SK-N-SH (cell line): ENCODE data around the gene LRRC17. TPM values are rescaled to one million over a fixed set of nuclear protein-coding genes. Genes with fewer than 3 reads are reported as not detected.
"Not testable (repeated sequence)": the region's sequence is repeated elsewhere in the genome, so short reads cannot be mapped to it uniquely, and the experiment has no call there.

Experiments used
- CTCF ChIA-PET: fragments of 300-600, 350-600 bp; formaldehyde crosslinking; extraction: SDS; loops from one replicate; lab custom pipeline; 2021; lab: Yijun Ruan, JAX
- POLR2A ChIA-PET: fragments of 350-600 bp; sonication (Branson Sonifier 250); formaldehyde crosslinking; extraction: SDS; loops from one replicate; lab custom pipeline; 2020; ENCODE audit warnings: antibody characterized with exemption, inconsistent platforms; lab: Yijun Ruan, JAX
- DNase-seq: peaks from one replicate; pipeline ENCODE4 v3.0.0; 2012
- H2AFZ ChIP-seq: fragments of 200-600 bp; sonication (generic); 2 replicates; pipeline ENCODE4 v1.8.1; 2016; ENCODE audit warnings: antibody characterized with exemption, mild to moderate bottlenecking, low read depth
- H3F3A ChIP-seq: fragments of 200-600 bp; sonication (generic); replicated peaks from 2 replicates; pipeline ENCODE3; 2016; ENCODE audit warnings: antibody characterized with exemption, mild to moderate bottlenecking; ENCODE audit not compliant: insufficient read depth
- H3K27ac ChIP-seq, 2 experiments: fragments of 200-500 bp in 1 of 2; fragments of 200-600 bp in 1 of 2; sonication (Bioruptor generic) in 1 of 2; sonication (generic), shearing (Covaris generic) in 1 of 2; 2 replicates each; pipeline versions ENCODE4 v1.5.1 to v1.6.1; 2014 to 2016; ENCODE audit warnings: low read depth in 2 of 2, inconsistent platforms in 1 of 2, low read length in 1 of 2, mild to moderate bottlenecking in 1 of 2, mixed read lengths in 1 of 2
- H3K27me3 ChIP-seq: fragments of 200-600 bp; sonication (generic), shearing (Covaris generic); 2 replicates; pipeline ENCODE4 v1.6.1; 2016; ENCODE audit warnings: mixed run types; ENCODE audit not compliant: insufficient read depth
- H3K36me3 ChIP-seq, 2 experiments: fragments of 200-500 bp in 1 of 2; fragments of 200-600 bp in 1 of 2; sonication (Bioruptor generic) in 1 of 2; sonication (generic) in 1 of 2; replicated peaks in 1 of 2; 2 replicates each; pipeline versions ENCODE3 to v1.5.1; 2014 to 2016; ENCODE audit warnings: low read length in 1 of 2, mild to moderate bottlenecking in 1 of 2; ENCODE audit not compliant: insufficient read depth in 2 of 2, control insufficient read depth in 1 of 2
- H3K4me1 ChIP-seq, 2 experiments: fragments of 200-500 bp in 1 of 2; fragments of 200-600 bp in 1 of 2; sonication (Bioruptor generic) in 1 of 2; sonication (generic), shearing (Covaris generic) in 1 of 2; 2 replicates each; pipeline versions ENCODE4 v1.5.1 to v1.6.1; 2014 to 2016; ENCODE audit warnings: low read depth in 1 of 2, low read length in 1 of 2, mixed run types in 1 of 2; ENCODE audit not compliant: insufficient read depth in 2 of 2, control insufficient read depth in 1 of 2
- H3K4me2 ChIP-seq: fragments of 200-600 bp; sonication (generic), shearing (Covaris generic); 2 replicates; pipeline ENCODE4 v1.6.1; 2017; ENCODE audit warnings: mixed run types
- H3K4me3 ChIP-seq, 2 experiments: fragments of 200-500 bp in 1 of 2; fragments of 200-600 bp in 1 of 2; sonication (Bioruptor generic) in 1 of 2; sonication (generic), shearing (Covaris generic) in 1 of 2; 2 replicates each; pipeline versions ENCODE4 v1.5.1 to v1.8.1; 2014 to 2016; ENCODE audit warnings: low read depth in 2 of 2, inconsistent platforms in 1 of 2, low read length in 1 of 2, mild to moderate bottlenecking in 1 of 2, mixed read lengths in 1 of 2, moderate library complexity in 1 of 2
- H3K79me2 ChIP-seq: fragments of 200-600 bp; sonication (generic); 2 replicates; pipeline ENCODE4 v1.8.1; 2017; ENCODE audit warnings: mild to moderate bottlenecking; ENCODE audit not compliant: insufficient read depth
- H3K9ac ChIP-seq: fragments of 200-600 bp; sonication (generic); 2 replicates; pipeline ENCODE4 v1.6.1; 2017; ENCODE audit warnings: mixed run types
- H3K9me2 ChIP-seq: fragments of 200-600 bp; sonication (generic); 2 replicates; pipeline ENCODE4 v1.6.1; 2017; ENCODE audit warnings: mixed run types
- H3K9me3 ChIP-seq: fragments of 200-600 bp; sonication (generic); 2 replicates; pipeline ENCODE4 v1.6.1; 2017; ENCODE audit warnings: mixed run types, mild to moderate bottlenecking, moderate library complexity
- H4K20me1 ChIP-seq: fragments of 200-600 bp; sonication (generic); 2 replicates; pipeline ENCODE4 v1.6.1; 2017; ENCODE audit warnings: mild to moderate bottlenecking, mixed run types; ENCODE audit not compliant: insufficient read depth
- MAX ChIP-seq: IDR thresholded peaks from 2 replicates; pipeline ENCODE4 v1.4.0; 2012; ENCODE audit warnings: low read depth
- PBX3 ChIP-seq: IDR thresholded peaks from 2 replicates; pipeline ENCODE4; 2012
- RAD21 ChIP-seq: IDR thresholded peaks from 2 replicates; pipeline ENCODE4 v1.6.1; 2012; ENCODE audit warnings: mild to moderate bottlenecking, low read length
- RCOR1 ChIP-seq: fragments of 150-350 bp; IDR thresholded peaks from 2 replicates; pipeline ENCODE4 v1.6.1; 2017; ENCODE audit warnings: antibody characterized with exemption, low read length
- RFX5 ChIP-seq: IDR thresholded peaks from 2 replicates; pipeline ENCODE4 v1.6.1; 2012; ENCODE audit warnings: mild to moderate bottlenecking, improper control_type of control experiment, low read length
- RXRA ChIP-seq: IDR thresholded peaks from 2 replicates; pipeline ENCODE4 v1.4.0; 2012; ENCODE audit warnings: low read depth, mild to moderate bottlenecking, borderline replicate concordance
- WGBS: methylation state at CpG from one replicate; pipeline ENCODE4 v1.1.6; 2017; ENCODE audit warnings: low lambda C conversion rate; 5-methylcytosine and 5-hydroxymethylcytosine counted together
- polyA plus RNA-seq, 3 experiments: library from polyadenylated mRNA; depleted of rRNA; stranded (reverse); fragments of >200 nt; gene quantifications; 2 replicates each; pipeline ENCODE4 v1.2.3, GENCODE V29; 2012

LRRC17 gene
- polyA plus RNA-seq, 1 of the 3 experiments (the other 2 are of a cell fraction): 101 TPM

- TF ChIP-seq RCOR1: no peak
- TF ChIP-seq PBX3: no peak
- no peak for TF ChIP-seq RFX5
- no peak for TF ChIP-seq RAD21
- no peak for TF ChIP-seq RXRA
- ChIA-PET CTCF (no interaction called here), POLR2A (no interaction called here)
- no peaks in the 10 kb centered on the region for H3F3A ChIP-seq
- no peaks in the 10 kb centered on the region for H4K20me1 ChIP-seq
- no peak overlapping the region for H3K9ac ChIP-seq
- H3K4me1 ChIP-seq: no peaks in the 10 kb centered on the region
- WGBS: 94% methylated on average over 3 of the region's 3 CpGs
- H3K4me2 ChIP-seq: no peak overlapping the region
- no peaks in the 10 kb centered on the region for H3K27me3 ChIP-seq
- no peaks in the 10 kb centered on the region for H3K9me2 ChIP-seq
- no peaks in the 10 kb centered on the region; the same call in none of the 2 replicates for H3K9me3 ChIP-seq
- H3K4me3 ChIP-seq: no peak overlapping the region
- DNase-seq: no peak
- H3K36me3 ChIP-seq: peaks cover 0 to 5% of the 10 kb centered on the region in 2 experiments
- H3K79me2 ChIP-seq: no peaks in the 10 kb centered on the region
- no peak overlapping the region for H2AFZ ChIP-seq
- H3K27ac ChIP-seq: no peak overlapping the region
Measured at GRCh38 chr7:102951839-102952238, 39.0 kb downstream of the LRRC17 start.

DNA sequence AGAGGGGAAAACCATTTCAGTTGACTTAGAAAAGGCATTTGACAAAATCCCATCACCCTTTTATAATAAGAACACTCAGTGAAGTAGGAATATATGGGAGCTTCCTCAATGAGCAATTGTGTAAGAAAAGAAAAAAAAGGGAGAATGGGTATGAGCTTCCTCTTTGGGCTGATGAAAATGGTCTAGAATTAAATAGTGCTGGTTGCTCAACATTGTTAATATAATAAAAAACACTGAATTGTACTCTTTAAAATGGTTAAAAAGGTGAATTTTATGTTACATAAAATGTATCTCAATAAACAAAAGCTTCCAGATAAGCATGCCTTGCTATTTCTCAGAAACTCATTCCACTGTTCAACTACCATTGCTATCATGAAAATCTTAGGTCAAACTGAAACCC lies 40.6 kb downstream of the LRRC17 start:
- POLR2A ChIA-PET: no interaction called here
- H3K9me2 ChIP-seq: no peaks in the 10 kb centered on the region
- no peaks in the 10 kb centered on the region for H3K27me3 ChIP-seq
- H3K9ac ChIP-seq: no peak overlapping the region
- CTCF ChIA-PET: no interaction called here
- no peaks in the 10 kb centered on the region for H3K4me1 ChIP-seq
- H3K4me3 ChIP-seq: no peak overlapping the region
- no peak overlapping the region for H3K27ac ChIP-seq
- H2AFZ ChIP-seq: no peak overlapping the region
- no peak overlapping the region for H3K4me2 ChIP-seq
- no peaks in the 10 kb centered on the region for H4K20me1 ChIP-seq
- H3F3A ChIP-seq: no peaks in the 10 kb centered on the region
- H3K36me3 ChIP-seq: peaks cover 0 to 5% of the 10 kb centered on the region in 2 experiments
- TF ChIP-seq MAX: no peak
- DNase-seq: no peak
- H3K79me2 ChIP-seq: no peaks in the 10 kb centered on the region
- H3K9me3 ChIP-seq: no peaks in the 10 kb centered on the region; the same call in none of the 2 replicates

DNA sequence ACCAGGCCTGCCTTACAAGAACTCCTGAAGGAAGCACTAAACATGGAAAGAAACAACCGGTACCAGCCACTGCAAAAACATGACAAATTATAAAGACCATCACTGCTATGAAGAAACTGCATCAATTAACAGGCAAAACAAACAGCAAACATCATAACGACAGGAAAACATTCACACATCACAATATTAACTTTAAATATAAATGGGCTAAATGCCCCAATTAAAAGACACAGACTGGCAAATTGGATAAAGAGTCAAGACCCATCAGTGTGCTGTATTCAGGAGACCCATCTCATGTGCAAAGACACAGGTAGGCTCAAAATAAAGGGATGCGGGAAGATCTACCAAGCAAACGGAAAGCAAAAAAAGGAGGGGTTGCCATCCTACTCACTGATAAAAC lies 41.6 kb downstream of the LRRC17 start:
- DNase-seq, H3K4me2 ChIP-seq, H3K9me2 ChIP-seq, CTCF ChIA-PET, H4K20me1 ChIP-seq, H3F3A ChIP-seq, H3K9me3 ChIP-seq, H3K4me3 ChIP-seq, H2AFZ ChIP-seq, H3K27me3 ChIP-seq, H3K36me3 ChIP-seq, H3K79me2 ChIP-seq, POLR2A ChIA-PET, H3K4me1 ChIP-seq, H3K9ac ChIP-seq, H3K27ac ChIP-seq: not testable (repeated sequence)
- WGBS: 96% methylated on average over 4 of the region's 4 CpGs

DNA sequence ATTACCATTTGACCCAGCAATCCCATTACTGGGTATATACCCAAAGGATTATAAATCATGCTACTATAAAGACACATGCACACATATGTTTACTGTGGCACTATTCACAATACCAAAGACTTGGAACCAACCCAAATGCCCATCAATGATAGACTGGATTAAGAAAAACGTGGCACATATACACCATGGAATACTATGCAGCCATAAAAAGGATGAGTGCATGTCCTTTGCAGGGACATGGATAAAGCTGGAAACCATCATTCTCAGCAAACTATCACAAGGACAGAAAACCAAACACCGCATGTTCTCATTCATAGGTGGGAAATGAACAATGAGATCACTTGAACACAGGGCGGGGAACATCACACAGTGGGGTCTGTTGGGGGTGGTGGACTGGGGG lies 45.2 kb downstream of the LRRC17 start:
- H3K79me2 ChIP-seq, POLR2A ChIA-PET, DNase-seq, H3K9me3 ChIP-seq, H4K20me1 ChIP-seq, H3K9ac ChIP-seq, H3K4me3 ChIP-seq, H3K27ac ChIP-seq, H3K4me2 ChIP-seq, H3K4me1 ChIP-seq, H3K27me3 ChIP-seq, H3F3A ChIP-seq, H3K9me2 ChIP-seq, H2AFZ ChIP-seq, H3K36me3 ChIP-seq: not testable (repeated sequence)
- 87% methylated on average over 3 of the region's 3 CpGs for WGBS
- CTCF ChIA-PET: interaction anchor here (1.2 kb wide), 1 partner anchor 25 kb away, joined by 4 read pairs; no protein-coding TSS in a partner anchor

DNA sequence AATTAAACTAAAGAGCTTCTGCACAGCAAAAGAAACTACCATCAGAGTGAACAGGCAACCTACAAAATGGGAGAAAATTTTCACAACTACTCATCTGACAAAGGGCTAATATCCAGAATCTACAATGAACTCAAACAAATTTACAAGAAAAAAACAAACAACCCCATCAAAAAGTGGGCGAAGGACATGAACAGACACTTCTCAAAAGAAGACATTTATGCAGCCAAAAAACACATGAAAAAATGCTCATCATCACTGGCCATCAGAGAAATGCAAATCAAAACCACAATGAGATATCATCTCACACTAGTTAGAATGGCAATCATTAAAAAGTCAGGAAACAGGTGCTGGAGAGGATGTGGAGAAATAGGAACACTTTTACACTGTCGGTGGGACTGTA lies 49.2 kb downstream of the LRRC17 start:
- H3K9me3 ChIP-seq, H3F3A ChIP-seq, POLR2A ChIA-PET, H3K27ac ChIP-seq, H3K79me2 ChIP-seq, H2AFZ ChIP-seq, DNase-seq, H3K4me1 ChIP-seq, H3K9me2 ChIP-seq, H4K20me1 ChIP-seq, H3K4me2 ChIP-seq, H3K4me3 ChIP-seq, H3K9ac ChIP-seq, H3K36me3 ChIP-seq, CTCF ChIA-PET, H3K27me3 ChIP-seq: not testable (repeated sequence)
- 90% methylated on average over 2 of the region's 2 CpGs for WGBS
